ENCODE data around the gene IFRD1.

- TF ChIP-seq CTCF (optimal IDR thresholded peaks at IDR 0.05 in 1 of 3, IDR thresholded peaks at IDR 0.05 in 1 of 3, conservative IDR thresholded peaks at IDR 0.05 in 1 of 3; ENCODE audit: extremely low read depth in 1 of 3, insufficient read depth in 2 of 3, low read length in 3 of 3) (no peak), EZH2 (IDR thresholded peaks at IDR 0.05; ENCODE audit: low read length) (no peak)
Observed at GRCh38 chr7:112484671-112485167, 34.5 kb downstream of the IFRD1 start.
